ENCODE data around the gene ACTL10.

- no peak for TF ChIP-seq HOXA7 (CRISPR knock-in tag; IDR thresholded peaks at IDR 0.05)
- no peak for TF ChIP-seq CTCF (IDR thresholded peaks at IDR 0.05)
- TF ChIP-seq POLR2A (IDR thresholded peaks at IDR 0.05; ENCODE audit: low read length): no peak
- no peak for TF ChIP-seq SREBF2 (IDR thresholded peaks at IDR 0.05)
- TF ChIP-seq MAX (IDR thresholded peaks at IDR 0.05): no peak
Observed at GRCh38 chr20:33636776-33637175, 30.0 kb upstream of the ACTL10 start.

Data from A549 (cell line).